Keratinocyte (primary cell): ENCODE measurements around the gene APOBR.

Source experiments
- EZH2 ChIP-seq: IDR thresholded peaks from one replicate; pipeline ENCODE4 v1.6.1; 2012; ENCODE audit warnings: inconsistent platforms, mild to moderate bottlenecking, low read length, moderate library complexity
- TF ChIP-seq, protein P1 (sequence below), 3 experiments: IDR thresholded peaks in 1 of 3; conservative IDR thresholded peaks in 1 of 3; optimal IDR thresholded peaks in 1 of 3; 2 replicates in 2 of 3; 3 replicates in 1 of 3; pipeline versions ENCODE3 to v1.5.1; 2011; ENCODE audit warnings: low read length in 3 of 3, mild to moderate bottlenecking in 3 of 3, moderate library complexity in 2 of 3, control low read depth in 1 of 3, inconsistent platforms in 1 of 3; ENCODE audit not compliant: insufficient read depth in 2 of 3; ENCODE audit errors: extremely low read depth in 1 of 3

DNA sequence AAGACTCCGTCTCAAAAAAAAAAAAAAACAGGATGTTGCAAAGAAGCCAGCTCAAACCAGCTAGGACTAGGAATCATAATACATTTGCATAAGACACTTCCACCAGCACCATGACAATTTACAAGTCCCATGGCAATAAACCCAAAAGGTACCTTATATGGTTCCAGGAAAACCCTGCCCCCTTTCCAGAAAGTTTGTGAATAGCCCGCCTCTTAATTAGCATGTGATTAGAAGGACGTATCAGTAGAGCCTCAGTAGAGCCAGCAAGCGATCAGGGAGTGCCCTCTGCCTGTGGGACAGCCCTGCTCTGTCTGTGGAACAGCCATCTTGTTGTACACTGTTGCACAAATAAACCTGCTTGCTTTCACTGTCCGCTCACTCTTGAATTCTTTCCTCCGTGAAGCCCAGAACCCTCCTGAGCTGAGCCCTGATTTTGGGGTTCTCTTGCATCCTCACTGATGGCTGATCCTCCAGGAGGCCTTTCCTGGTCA, 30.3 kb downstream of the APOBR start:
- TF ChIP-seq, protein P1, sequence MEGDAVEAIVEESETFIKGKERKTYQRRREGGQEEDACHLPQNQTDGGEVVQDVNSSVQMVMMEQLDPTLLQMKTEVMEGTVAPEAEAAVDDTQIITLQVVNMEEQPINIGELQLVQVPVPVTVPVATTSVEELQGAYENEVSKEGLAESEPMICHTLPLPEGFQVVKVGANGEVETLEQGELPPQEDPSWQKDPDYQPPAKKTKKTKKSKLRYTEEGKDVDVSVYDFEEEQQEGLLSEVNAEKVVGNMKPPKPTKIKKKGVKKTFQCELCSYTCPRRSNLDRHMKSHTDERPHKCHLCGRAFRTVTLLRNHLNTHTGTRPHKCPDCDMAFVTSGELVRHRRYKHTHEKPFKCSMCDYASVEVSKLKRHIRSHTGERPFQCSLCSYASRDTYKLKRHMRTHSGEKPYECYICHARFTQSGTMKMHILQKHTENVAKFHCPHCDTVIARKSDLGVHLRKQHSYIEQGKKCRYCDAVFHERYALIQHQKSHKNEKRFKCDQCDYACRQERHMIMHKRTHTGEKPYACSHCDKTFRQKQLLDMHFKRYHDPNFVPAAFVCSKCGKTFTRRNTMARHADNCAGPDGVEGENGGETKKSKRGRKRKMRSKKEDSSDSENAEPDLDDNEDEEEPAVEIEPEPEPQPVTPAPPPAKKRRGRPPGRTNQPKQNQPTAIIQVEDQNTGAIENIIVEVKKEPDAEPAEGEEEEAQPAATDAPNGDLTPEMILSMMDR (optimal IDR thresholded peaks at IDR 0.05 in 1 of 3, IDR thresholded peaks at IDR 0.05 in 1 of 3, conservative IDR thresholded peaks at IDR 0.05 in 1 of 3; ENCODE audit: extremely low read depth in 1 of 3, insufficient read depth in 2 of 3, low read length in 3 of 3) = no peak
- TF ChIP-seq EZH2 = no peak
